Activated naive CD4-positive, alpha-beta T cell (primary cell): ENCODE measurements around the gene RIC1.
A peak's percentile ranks its signal among the peaks of the same experiment; 100 is the strongest.
"Not testable (repeated sequence)": the region's sequence is repeated elsewhere in the genome, so short reads cannot be mapped to it uniquely, and the experiment has no call there.

ENCODE experiments used
- DNase-seq, 4 experiments: peaks; one replicate each; lab custom pipeline; 2025; lab: John Stamatoyannopoulos, UW

The RIC1 gene

GRCh38 chr9:5626727-5627634 lies 1.9 kb upstream of the RIC1 start:
- peak in 2 of 4 experiments; percentile 2 to 7 for DNase-seq

DNA sequence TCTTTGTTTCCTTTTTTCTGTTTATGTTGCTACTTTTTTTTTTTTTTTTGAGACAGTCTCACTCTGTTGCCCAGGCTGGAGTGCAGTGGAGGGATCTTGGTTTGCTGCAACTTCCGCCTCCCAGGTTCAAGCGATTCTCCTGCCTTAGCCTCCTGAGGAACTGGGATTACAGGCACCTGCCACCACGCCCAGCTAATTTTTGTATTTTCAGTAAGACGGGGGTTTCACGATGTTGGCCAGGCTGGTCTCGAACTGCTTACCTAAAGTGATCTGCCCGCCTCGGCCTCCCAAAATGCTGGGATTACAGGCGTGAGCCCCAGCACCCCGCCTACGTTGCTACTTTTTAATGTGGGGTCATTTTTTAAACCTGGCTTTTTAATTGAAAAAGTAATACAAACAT lies 1.2 kb upstream of the RIC1 start:
- DNase-seq = not testable (repeated sequence)

GRCh38 chr9:5628183-5628529 lies 751 bp upstream of the RIC1 start:
- no peak for DNase-seq

DNA sequence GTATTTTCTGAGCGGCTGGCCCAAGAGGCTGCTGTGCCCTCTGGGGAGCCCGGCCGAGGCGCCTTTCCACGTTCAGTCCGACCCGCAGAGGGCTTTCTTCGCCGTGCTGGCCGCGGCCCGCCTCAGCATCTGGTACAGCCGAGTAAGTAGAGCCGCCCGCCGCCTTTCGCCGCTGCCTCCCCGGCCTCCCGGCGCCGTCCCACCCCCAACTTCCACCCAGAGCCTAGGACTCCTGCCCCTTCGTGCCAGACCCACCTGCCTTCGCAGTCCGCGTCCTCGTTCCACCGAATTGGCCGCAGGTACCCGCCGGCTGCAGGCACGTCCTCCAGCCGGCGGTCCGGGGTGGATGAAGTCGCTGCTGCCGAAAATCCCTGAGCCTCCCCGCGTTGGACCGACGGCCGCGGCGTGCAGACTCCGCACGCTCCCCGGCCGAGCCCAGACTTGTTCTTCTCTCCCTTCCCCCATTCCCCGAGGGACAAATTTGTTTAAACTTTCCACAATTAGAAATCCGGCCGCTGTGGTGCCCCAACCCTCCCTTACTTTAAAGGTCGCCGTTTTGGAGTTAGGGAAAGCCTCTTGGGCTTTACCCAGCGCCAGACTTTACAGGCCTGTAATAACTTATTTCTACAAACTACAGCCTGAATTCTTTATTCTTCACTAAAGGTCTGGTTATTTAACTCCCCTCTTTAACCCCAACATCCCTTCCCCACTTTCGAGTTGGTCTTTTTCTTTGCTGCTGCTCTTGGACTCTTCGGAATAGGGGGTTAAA lies 589 bp downstream of the RIC1 start:
- peak in 3 of 4 experiments; percentile 23 to 34 (median 30) for DNase-seq

DNA sequence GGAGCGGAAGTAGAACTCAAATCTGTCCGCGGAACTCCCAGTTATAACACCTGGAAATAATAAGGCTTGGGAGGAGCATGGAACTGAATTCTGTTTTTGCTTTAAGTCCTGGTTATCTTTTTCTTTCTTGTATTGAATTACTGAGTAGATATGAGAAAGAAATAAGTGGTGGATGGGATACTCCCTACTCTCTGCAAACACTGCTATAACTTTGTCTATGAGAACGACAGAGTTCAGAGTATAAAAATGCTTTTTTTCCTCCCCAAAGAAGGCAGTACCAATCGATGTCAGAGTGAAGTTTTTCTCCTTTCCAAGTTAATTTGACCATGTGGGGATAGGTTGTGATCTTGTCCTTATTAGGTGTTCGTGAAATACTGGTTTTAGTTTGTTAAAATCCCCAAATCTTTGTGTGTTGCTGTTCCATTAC lies 1.2 kb downstream of the RIC1 start:
- no peak for DNase-seq

- no peak for DNase-seq
Measured at GRCh38 chr9:5631026-5631425, 2.1 kb downstream of the RIC1 start.

DNA sequence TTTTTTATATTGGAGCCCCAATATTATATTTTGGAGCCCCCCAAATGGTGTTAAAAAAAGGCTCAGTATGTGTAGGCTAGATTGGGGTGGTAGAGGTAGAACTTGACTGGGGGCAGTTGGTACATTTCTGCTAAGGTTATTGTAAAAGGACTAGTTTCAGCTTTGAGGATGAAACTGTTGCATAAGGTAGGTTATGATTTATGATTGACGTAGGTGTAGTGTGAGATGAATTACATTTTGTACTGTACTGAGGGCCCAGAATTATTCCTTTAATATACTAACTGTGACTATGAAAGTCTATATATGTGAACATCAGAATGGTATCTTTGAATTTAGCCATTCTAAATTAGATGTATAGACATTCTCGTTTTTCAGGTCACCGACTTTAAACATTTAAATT lies 3.6 kb downstream of the RIC1 start:
- DNase-seq = no peak

DNA sequence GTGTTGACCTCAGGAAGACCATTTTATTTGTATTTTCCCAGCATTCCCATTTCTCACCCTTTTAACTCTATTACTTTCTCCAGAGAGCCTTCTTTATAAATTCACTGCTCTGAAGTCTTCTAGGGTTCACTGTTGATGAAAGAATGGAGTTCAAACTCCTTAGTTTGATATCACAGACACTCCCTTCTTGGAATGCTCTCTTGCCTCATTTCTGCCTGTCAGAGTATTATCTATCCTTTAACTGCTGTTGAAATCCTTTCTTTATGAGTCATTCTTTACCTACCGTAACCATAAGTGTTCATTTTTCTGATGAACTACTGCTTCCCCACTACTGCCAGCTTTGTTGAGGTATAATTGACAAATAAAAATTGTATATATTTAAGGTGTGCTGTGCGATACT lies 4.3 kb downstream of the RIC1 start:
- no peak for DNase-seq

GRCh38 chr9:5635390-5635789 lies 6.5 kb downstream of the RIC1 start:
- DNase-seq = no peak

DNA sequence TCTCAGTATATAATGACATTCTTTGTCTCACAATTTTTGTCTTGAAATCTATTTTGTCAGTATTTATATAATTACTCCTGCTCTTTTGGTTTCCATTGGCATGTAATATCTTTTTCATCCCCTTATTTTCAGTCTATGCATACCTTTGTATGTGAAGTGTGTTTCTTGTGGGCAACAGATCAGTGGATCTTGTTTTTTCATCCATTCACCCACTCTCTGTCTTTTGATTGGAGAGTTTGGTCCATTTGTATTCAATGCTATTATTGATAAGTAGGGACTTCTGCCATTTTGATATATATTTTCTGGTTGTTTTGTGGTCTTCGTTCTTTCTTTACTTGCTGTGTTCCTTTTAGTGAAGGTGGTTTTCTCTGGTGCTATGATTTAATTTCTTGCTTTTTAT lies 10.9 kb downstream of the RIC1 start:
- DNase-seq = no peak

DNA sequence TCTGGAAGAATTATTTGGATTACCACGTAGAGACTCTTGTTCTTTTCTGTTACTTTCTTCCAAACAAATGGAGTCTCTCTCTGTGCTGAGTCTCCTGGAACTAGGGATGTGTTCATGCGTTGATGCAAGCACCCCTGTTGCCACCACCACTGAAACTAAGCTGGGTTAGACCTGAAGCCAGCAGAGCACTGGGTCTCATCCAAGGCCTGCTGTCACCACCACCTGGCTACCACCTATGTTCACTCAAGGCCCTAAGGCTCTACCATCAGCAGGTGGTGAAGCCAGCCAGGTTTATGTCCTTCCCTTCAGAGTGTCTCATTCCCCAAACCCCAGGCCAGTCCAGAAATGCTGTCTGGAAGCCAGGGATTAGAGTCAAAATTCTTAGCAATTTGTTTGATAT lies 13.3 kb downstream of the RIC1 start:
- no peak for DNase-seq

DNA sequence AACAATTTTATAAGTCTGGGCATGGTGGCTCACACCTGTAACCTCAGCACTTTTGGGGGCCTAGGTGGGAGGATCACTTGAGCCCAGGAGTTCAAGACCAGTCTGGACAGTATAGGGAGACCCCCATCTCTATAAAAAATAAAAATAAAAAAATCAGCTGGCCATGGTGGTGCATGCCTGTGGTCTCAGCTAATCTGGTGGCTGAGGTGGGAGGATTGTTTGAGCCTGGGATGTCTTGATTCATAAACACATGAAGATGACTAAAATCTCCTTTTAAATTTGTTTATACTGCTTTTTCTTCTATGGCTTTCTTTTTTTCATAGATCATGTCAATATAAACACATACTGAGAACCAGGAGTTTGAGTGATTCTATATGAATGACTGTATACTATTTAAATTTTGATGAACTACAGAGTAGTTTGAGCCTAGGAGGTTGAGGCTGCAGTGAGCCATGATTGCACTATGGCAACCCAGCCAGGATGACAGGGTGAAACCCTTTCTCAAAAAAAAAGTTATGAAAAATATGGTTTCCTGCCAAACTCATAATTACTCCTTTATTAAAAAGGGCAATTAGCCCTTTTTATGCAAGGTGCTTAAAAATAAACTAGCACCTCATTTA lies 14.2 kb downstream of the RIC1 start:
- no peak for DNase-seq

- DNase-seq = no peak
Measured at GRCh38 chr9:5644501-5644900, 15.6 kb downstream of the RIC1 start.

GRCh38 chr9:5646116-5646515 lies 17.2 kb downstream of the RIC1 start:
- no peak for DNase-seq

DNA sequence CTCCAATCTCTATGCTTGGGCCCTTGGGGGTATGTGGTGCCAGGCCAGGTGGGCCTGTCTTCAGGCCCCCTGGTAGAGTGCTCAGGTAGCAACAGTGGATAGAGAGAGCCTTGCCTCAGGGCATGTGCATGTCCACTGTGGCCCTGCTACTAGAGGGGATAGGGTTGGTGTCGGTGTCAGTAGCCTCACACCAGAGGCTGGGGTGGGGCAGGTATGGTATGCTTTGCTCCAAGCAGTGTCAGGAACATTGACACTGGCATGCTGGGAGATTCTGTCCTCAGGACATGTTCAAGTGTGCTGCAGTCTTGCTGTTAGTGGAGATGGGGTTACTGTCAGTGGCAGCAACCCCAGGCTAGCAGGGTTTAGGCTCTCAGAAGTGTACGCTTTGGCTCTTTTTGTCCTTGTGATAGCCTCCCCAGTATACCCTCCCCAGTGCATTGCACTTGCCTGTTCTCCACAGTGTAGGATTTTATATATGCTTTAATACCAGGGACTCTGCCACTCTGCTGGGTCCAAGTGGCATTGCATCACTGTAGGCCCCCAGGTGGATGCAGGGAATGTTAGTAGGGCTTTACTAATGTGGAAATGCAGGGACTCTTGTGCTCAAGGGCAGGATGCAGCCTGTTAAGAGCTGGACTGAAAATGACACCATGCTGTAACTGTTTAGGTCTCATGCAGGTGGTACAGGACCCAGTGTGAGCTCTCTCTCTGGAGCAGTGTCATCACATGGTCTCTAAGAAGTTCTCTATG lies 21.6 kb downstream of the RIC1 start:
- DNase-seq = no peak

GRCh38 chr9:5651246-5651645 lies 22.3 kb downstream of the RIC1 start:
- no peak for DNase-seq

DNA sequence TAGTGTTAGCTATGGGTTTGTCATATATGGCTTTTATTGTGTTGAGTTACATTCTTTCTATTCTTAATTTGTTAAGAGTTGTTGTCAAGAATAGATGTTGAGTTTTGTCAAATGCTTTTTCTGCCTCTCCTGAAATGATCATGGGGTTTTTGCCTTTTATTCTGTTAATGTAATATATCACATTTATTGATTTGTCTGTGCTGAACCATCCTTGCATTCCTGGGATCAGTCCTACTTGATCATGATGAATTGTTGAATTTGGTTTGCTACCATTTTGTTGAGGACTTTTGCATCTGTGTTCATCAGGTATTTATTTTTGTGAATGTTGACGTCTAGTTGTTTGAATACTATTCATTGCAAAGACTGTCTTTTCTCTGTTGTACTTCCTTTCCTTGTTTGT lies 23.9 kb downstream of the RIC1 start:
- DNase-seq = no peak

DNA sequence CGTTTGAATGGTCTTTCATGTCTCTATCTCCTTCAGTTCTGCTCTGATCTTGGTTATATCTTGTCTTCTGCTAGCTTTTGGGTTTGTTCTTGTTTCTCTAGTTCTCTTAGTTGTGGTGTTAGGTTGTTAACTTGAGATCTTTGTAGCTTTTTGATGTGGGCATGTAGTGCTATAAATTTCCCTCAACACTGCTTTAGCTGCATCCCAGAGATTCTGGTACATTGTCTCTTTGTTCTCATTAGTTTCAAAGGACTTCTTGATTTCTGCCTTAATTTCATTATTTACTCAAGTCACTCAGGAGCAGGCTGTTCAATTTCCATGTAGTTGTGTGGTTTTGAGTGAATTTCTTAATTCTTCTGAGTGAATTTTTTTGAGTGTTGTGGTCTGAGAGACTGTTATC lies 33.9 kb downstream of the RIC1 start:
- DNase-seq = not testable (repeated sequence)

- DNase-seq = no peak
Measured at GRCh38 chr9:5665059-5665458, 36.2 kb downstream of the RIC1 start.

DNA sequence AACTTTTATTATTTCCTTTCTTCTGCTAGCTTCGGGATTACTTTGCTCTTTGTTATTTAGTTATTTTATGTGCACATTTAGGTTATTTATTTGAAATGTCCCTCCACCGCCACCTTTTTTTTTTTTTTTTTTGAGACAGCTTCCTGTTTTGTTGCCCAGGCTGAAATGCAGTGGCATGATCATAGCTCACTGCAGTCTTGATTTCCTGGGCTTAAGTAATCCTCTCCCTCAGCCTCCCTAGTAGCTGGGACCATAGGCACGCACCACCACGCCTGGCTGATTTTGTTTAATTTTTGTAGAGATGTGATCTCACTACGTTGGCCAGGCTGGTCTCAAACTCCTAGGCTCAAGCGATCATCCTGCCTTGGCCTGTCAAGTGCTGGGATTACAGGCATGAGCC lies 38.5 kb downstream of the RIC1 start:
- DNase-seq = no peak

DNA sequence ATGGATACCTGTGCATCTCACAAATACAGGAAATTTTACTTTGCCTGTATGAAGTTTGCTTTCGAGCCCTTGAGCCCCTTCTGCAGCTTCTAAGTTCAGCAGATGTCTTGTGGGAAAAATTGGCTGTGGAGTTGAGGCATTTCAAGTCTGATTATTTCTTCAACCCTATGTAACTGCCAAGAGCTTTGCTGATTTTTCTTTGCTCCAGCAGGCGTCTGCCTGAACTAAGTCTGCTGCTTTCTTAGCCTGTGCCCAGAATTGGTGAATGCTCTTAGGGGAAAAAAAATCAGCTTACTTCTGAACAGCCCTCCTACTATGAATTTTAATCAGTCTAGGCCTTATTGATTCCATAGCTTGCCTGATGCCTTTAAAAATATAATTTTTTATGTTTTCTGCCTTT lies 41.2 kb downstream of the RIC1 start:
- DNase-seq = no peak

GRCh38 chr9:5671711-5672353 lies 42.9 kb downstream of the RIC1 start:
- no peak for DNase-seq
